GM13977 (cell line): ENCODE results near the gene MYOZ1.

Experiments used
- DNase-seq: peaks from one replicate; pipeline ENCODE4 v3.0.0; 2012; ENCODE audit warnings: low spot score
- CTCF ChIP-seq: IDR thresholded peaks from 2 replicates; pipeline ENCODE4 v1.5.1; 2012; ENCODE audit warnings: mild to moderate bottlenecking, control low read depth; ENCODE audit not compliant: insufficient read depth; ENCODE audit errors: extremely low read depth, missing control alignments
- in situ Hi-C: fragments of 300-500 bp; cut with MboI; formaldehyde crosslinking; loops from one replicate; pipeline ENCODE4 v1.12.0; 2022; ENCODE audit warnings: low sequenced_read_pairs, low pct_unique_long_range_greater_than_20kb, mixed read lengths, inconsistent platforms; ENCODE audit not compliant: unreplicated experiment

The MYOZ1 gene

GRCh38 chr10:73591935-73592699, 49.2 kb downstream of the MYOZ1 start:
- DNase-seq = peak; percentile 56
- no peak for TF ChIP-seq CTCF
- in situ Hi-C loops = no loop called here

GRCh38 chr10:73590881-73591799, 50.1 kb downstream of the MYOZ1 start, which contains the start of gene USP54:
USP54 (minus strand) TSS chr10:73591342; CDS start chr10:73575658, 15,684 bp downstream.
- no peak for DNase-seq
- no peak for TF ChIP-seq CTCF
- in situ Hi-C loops = no loop called here

- in situ Hi-C loops = no loop called here
- TF ChIP-seq CTCF = no peak
Measured at GRCh38 chr10:73589563-73590126, 51.6 kb downstream of the MYOZ1 start.

GRCh38 chr10:73588656-73589055, 52.6 kb downstream of the MYOZ1 start:
- no peak for DNase-seq
- TF ChIP-seq CTCF = no peak
- in situ Hi-C loops = no loop called here

More at GRCh38 chr10:73589563-73590126, 51.6 kb downstream of the MYOZ1 start:
- no peak for DNase-seq

GRCh38 chr10:73586583-73586984, 54.7 kb downstream of the MYOZ1 start:
- in situ Hi-C loops = no loop called here
- no peak for DNase-seq
- no peak for TF ChIP-seq CTCF

- no peak for DNase-seq
- in situ Hi-C loops = no loop called here
- no peak for TF ChIP-seq CTCF
Measured at GRCh38 chr10:73585327-73585726, 55.9 kb downstream of the MYOZ1 start.
